ENCODE data around the gene DLGAP4. TPM values are rescaled to one million over a fixed set of nuclear protein-coding genes. Genes with fewer than 3 reads are reported as not detected.
A peak's percentile ranks its signal among the peaks of the same experiment; 100 is the strongest.

DLGAP4 gene
- total RNA-seq, 1 donor from 2014 or later, result 172 TPM

GRCh38 chr20:36565520-36565919 lies 259.4 kb downstream of the DLGAP4 start:
- Mint-ChIP-seq H3K27ac (ENCODE audit: unreplicated experiment) (no peak overlapping the region), H3K4me3 (ENCODE audit: unreplicated experiment) (no peak overlapping the region), H3K4me1 (ENCODE audit: unreplicated experiment) (no peaks in the 10 kb centered on the region), H3K9me3 (ENCODE audit: unreplicated experiment) (no peaks in the 10 kb centered on the region), H3K36me3 (ENCODE audit: low read depth, unreplicated experiment) (peaks cover 4% of the 10 kb centered on the region), H3K27me3 (ENCODE audit: unreplicated experiment) (peaks cover 6% of the 10 kb centered on the region)
- TF ChIP-seq CTCF (IDR thresholded peaks at IDR 0.05; ENCODE audit: unreplicated experiment), result no peak
- no peak for DNase-seq (ENCODE audit: low spot score)

GRCh38 chr20:36569847-36570429 lies 263.8 kb downstream of the DLGAP4 start:
- Mint-ChIP-seq H3K4me1 (ENCODE audit: unreplicated experiment) (peaks cover 20% of the 10 kb centered on the region), H3K36me3 (ENCODE audit: low read depth, unreplicated experiment) (peaks cover 6% of the 10 kb centered on the region), H3K9me3 (ENCODE audit: unreplicated experiment) (no peaks in the 10 kb centered on the region), H3K27me3 (ENCODE audit: unreplicated experiment) (peaks cover 17% of the 10 kb centered on the region), H3K4me3 (ENCODE audit: unreplicated experiment) (no peak overlapping the region), H3K27ac (ENCODE audit: unreplicated experiment) (no peak overlapping the region)
- DNase-seq (ENCODE audit: low spot score), result no peak
- TF ChIP-seq CTCF (IDR thresholded peaks at IDR 0.05; ENCODE audit: unreplicated experiment), result no peak

GRCh38 chr20:36571564-36572504 lies 265.7 kb downstream of the DLGAP4 start:
- H3K27ac Mint-ChIP-seq (ENCODE audit: unreplicated experiment), result peak overlapping the region; percentile 97
- H3K4me1 Mint-ChIP-seq (ENCODE audit: unreplicated experiment), result peaks cover 25% of the 10 kb centered on the region
- no peak for TF ChIP-seq CTCF (IDR thresholded peaks at IDR 0.05; ENCODE audit: unreplicated experiment)
- H3K4me3 Mint-ChIP-seq (ENCODE audit: unreplicated experiment), result peak overlapping the region; percentile 90
- no peaks in the 10 kb centered on the region for H3K9me3 Mint-ChIP-seq (ENCODE audit: unreplicated experiment)
- H3K36me3 Mint-ChIP-seq (ENCODE audit: low read depth, unreplicated experiment), result peaks cover 4% of the 10 kb centered on the region
- peak; percentile 17 for DNase-seq (ENCODE audit: low spot score)
- H3K27me3 Mint-ChIP-seq (ENCODE audit: unreplicated experiment), result peaks cover 20% of the 10 kb centered on the region

- H3K27ac Mint-ChIP-seq (ENCODE audit: unreplicated experiment), result peak overlapping the region; percentile 97
- no peak for TF ChIP-seq CTCF (IDR thresholded peaks at IDR 0.05; ENCODE audit: unreplicated experiment)
- DNase-seq (ENCODE audit: low spot score), result peak; percentile 31
- H3K27me3 Mint-ChIP-seq (ENCODE audit: unreplicated experiment), result peaks cover 18% of the 10 kb centered on the region
- peaks cover 25% of the 10 kb centered on the region for H3K4me1 Mint-ChIP-seq (ENCODE audit: unreplicated experiment)
- H3K36me3 Mint-ChIP-seq (ENCODE audit: low read depth, unreplicated experiment), result peaks cover 4% of the 10 kb centered on the region
- no peaks in the 10 kb centered on the region for H3K9me3 Mint-ChIP-seq (ENCODE audit: unreplicated experiment)
- peak overlapping the region; percentile 90 for H3K4me3 Mint-ChIP-seq (ENCODE audit: unreplicated experiment)
Measured at GRCh38 chr20:36572701-36573102, 266.6 kb downstream of the DLGAP4 start.

Measured in endothelial cell (in vitro differentiated cells).